ENCODE data around the gene LLGL2. TPM values are rescaled to one million over a fixed set of nuclear protein-coding genes. Genes with fewer than 3 reads are reported as not detected.

LLGL2 gene
- total RNA-seq, 1 experiment from 2014 or later: 156 TPM

- Histone ChIP-seq H3K9me2 (ENCODE audit: insufficient read depth) (no peaks in the 10 kb centered on the region), H3K4me3 (no peak overlapping the region), H4K20me1 (ENCODE audit: insufficient read depth) (no peaks in the 10 kb centered on the region), H3K27ac (no peak overlapping the region), H3F3A (ENCODE audit: insufficient read depth, low read depth) (peaks cover 18% of the 10 kb centered on the region; the same call in 1 of the 2 replicates), H3K4me1 (replicated peaks; ENCODE audit: insufficient read depth) (peaks cover 20% of the 10 kb centered on the region), H3K4me2 (no peak overlapping the region), H3K27me3 (ENCODE audit: insufficient read depth, low read depth) (no peaks in the 10 kb centered on the region), H2AFZ (no peak overlapping the region), H3K79me2 (ENCODE audit: low read depth) (peaks cover 27% of the 10 kb centered on the region), H3K36me3 (ENCODE audit: low read depth) (peaks cover 4% of the 10 kb centered on the region; the same call in 1 of the 2 replicates), H3K9me3 (ENCODE audit: insufficient read depth, low read depth) (no peaks in the 10 kb centered on the region)
- TF ChIP-seq, protein P1, sequence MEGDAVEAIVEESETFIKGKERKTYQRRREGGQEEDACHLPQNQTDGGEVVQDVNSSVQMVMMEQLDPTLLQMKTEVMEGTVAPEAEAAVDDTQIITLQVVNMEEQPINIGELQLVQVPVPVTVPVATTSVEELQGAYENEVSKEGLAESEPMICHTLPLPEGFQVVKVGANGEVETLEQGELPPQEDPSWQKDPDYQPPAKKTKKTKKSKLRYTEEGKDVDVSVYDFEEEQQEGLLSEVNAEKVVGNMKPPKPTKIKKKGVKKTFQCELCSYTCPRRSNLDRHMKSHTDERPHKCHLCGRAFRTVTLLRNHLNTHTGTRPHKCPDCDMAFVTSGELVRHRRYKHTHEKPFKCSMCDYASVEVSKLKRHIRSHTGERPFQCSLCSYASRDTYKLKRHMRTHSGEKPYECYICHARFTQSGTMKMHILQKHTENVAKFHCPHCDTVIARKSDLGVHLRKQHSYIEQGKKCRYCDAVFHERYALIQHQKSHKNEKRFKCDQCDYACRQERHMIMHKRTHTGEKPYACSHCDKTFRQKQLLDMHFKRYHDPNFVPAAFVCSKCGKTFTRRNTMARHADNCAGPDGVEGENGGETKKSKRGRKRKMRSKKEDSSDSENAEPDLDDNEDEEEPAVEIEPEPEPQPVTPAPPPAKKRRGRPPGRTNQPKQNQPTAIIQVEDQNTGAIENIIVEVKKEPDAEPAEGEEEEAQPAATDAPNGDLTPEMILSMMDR (conservative IDR thresholded peaks at IDR 0.05): no peak
- TF ChIP-seq EZH2 (IDR thresholded peaks at IDR 0.05; ENCODE audit: low read depth): no peak
- intact Hi-C loops (cut with micrococcal nuclease; ENCODE audit: unreplicated experiment): no loop called here
- DNase-seq: no peak
- ChIA-PET POLR2A (ENCODE audit: unreplicated experiment) (no interaction called here), CTCF (no interaction called here)
- no TSS peak for BruUV-seq (replicated peaks)
These were observed 9.6 kb downstream of the LLGL2 start for GRCh38 chr17:75535119-75535537.

DNA sequence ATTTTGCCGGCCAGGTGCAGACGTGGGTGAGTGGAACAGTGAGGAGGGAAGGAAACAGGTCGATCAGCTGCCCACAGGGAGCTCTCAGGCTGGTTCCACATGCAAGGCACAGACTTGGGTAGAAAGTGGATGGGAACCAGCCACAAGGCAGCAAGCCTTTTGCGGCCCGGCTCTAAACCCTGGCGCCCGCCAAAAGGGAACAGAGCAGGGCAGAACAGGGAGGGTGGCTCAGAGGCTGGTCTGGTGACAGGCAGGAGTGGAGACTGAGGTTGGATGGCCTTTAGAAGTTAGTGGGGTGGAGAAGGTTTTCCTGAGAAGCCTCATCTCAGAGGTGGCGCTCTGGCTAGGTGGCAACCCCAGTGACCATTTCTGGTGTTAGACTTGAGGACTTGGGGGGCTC is 10.4 kb downstream of the LLGL2 start:
- no TSS peak for BruUV-seq (replicated peaks)
- Histone ChIP-seq H4K20me1 (ENCODE audit: insufficient read depth) (no peaks in the 10 kb centered on the region), H3K4me1 (replicated peaks; ENCODE audit: insufficient read depth) (peaks cover 17% of the 10 kb centered on the region), H3F3A (ENCODE audit: insufficient read depth, low read depth) (peaks cover 15% of the 10 kb centered on the region; the same call in 1 of the 2 replicates), H3K9me3 (ENCODE audit: insufficient read depth, low read depth) (no peaks in the 10 kb centered on the region), H3K79me2 (ENCODE audit: low read depth) (peaks cover 25% of the 10 kb centered on the region), H3K27me3 (ENCODE audit: insufficient read depth, low read depth) (no peaks in the 10 kb centered on the region), H3K9me2 (ENCODE audit: insufficient read depth) (no peaks in the 10 kb centered on the region), H2AFZ (no peak overlapping the region), H3K27ac (no peak overlapping the region), H3K36me3 (ENCODE audit: low read depth) (peaks cover 4% of the 10 kb centered on the region; the same call in 1 of the 2 replicates), H3K4me3 (no peak overlapping the region), H3K4me2 (no peak overlapping the region)
- intact Hi-C loops (cut with micrococcal nuclease; ENCODE audit: unreplicated experiment): no loop called here
- CTCF ChIA-PET: no interaction called here
- TF ChIP-seq EZH2 (IDR thresholded peaks at IDR 0.05; ENCODE audit: low read depth): no peak
- TF ChIP-seq, protein P1 (conservative IDR thresholded peaks at IDR 0.05): no peak
- POLR2A ChIA-PET (ENCODE audit: unreplicated experiment): no interaction called here
- no peak for DNase-seq

DNA sequence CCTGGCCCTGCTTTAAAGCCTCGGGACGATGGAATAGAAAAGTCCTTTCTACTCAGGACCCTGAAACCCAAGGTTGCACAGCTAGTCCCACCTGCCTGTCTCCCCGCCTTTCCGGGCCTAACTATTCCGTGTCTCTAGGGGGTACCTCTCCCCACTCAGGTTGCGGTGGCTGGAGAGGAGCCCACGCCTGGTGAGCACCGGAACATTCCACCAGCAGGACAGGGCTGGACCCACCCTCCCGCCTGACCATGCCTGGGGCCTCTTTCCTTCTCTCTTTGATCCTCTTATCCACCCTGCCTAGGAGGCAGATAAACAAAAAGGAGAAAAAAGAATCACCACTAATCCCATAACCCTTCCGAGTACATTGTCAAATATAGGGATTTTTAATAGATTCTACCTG is 10.9 kb downstream of the LLGL2 start:
- Histone ChIP-seq H3K9me3 (ENCODE audit: insufficient read depth, low read depth) (no peaks in the 10 kb centered on the region), H2AFZ (no peak overlapping the region), H3K27ac (no peak overlapping the region), H3K4me3 (no peak overlapping the region), H4K20me1 (ENCODE audit: insufficient read depth) (no peaks in the 10 kb centered on the region), H3K4me2 (no peak overlapping the region), H3K27me3 (ENCODE audit: insufficient read depth, low read depth) (no peaks in the 10 kb centered on the region), H3K4me1 (replicated peaks; ENCODE audit: insufficient read depth) (peaks cover 12% of the 10 kb centered on the region), H3K9me2 (ENCODE audit: insufficient read depth) (no peaks in the 10 kb centered on the region), H3F3A (ENCODE audit: insufficient read depth, low read depth) (peaks cover 10% of the 10 kb centered on the region; the same call in 1 of the 2 replicates), H3K79me2 (ENCODE audit: low read depth) (peaks cover 21% of the 10 kb centered on the region), H3K36me3 (ENCODE audit: low read depth) (peaks cover 4% of the 10 kb centered on the region; the same call in 1 of the 2 replicates)
- ChIA-PET POLR2A (ENCODE audit: unreplicated experiment) (no interaction called here), CTCF (no interaction called here)
- TF ChIP-seq EZH2 (IDR thresholded peaks at IDR 0.05; ENCODE audit: low read depth): no peak
- TF ChIP-seq, protein P1 (conservative IDR thresholded peaks at IDR 0.05): no peak
- intact Hi-C loops (cut with micrococcal nuclease; ENCODE audit: unreplicated experiment): no loop called here
- BruUV-seq (replicated peaks): no TSS peak
- no peak for DNase-seq

All from PC-9 (cell line).